ENCODE measurements around the gene TRAPPC6A.

- TF ChIP-seq POLR2A (IDR thresholded peaks at IDR 0.05; ENCODE audit: low read depth, low read length) (no peak), TAF1 (IDR thresholded peaks at IDR 0.05; ENCODE audit: borderline replicate concordance, low read depth, low read length) (no peak)
Observed at GRCh38 chr19:45224645-45225044, 46.6 kb upstream of the TRAPPC6A start.

All from GM12892 (cell line).